ENCODE results near the gene CDK11A.
A peak's percentile ranks its signal among the peaks of the same experiment; 100 is the strongest.
"Not testable (repeated sequence)": the region's sequence is repeated elsewhere in the genome, so short reads cannot be mapped to it uniquely, and the experiment has no call there.

Gene CDK11A

DNA sequence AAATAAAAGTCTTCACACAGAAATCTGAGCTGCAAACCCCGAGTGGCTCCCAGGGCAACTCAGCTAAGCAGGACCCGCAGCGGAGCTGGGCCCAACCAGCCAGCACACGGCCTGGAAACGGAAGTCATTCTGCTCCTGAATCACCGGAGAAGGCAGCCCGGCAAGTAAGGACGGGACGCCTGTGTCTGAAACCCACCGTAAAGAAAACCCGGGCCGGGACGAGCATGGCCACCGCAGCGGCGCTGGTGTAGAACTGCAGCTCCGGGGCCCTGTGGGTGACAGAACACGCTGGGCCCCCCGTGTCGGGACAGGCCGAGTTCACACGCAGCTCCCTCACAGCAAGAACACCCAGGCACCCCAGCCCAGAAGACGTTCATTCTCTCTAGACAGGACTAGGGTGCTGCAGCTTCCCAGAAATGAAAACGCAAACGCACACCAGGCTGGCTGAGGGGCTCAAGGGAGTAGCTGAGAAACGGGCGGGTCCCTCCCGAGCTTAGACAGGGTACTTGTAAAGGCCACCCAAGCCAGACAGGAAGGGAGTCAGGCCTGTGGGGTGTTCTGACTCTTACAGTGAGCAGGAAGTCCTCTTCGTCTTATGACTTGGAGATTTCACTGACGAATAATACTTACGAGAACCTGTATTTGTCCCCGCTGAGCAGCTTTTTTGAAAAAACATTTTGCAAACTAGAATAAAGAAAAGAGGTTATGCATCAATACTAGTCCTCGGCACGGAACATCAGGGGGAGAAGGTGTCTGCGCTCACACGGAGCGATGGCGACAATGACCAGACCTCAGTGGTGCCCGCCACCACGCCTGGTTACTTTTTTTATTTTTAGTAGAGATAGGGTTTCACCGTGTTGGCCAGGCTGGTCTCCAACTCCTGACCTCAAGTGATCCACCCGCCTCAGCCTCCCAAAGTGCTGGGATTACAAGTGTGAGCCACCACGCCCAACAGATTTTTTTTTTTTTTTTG, 54.4 kb downstream of the CDK11A start:
- Histone ChIP-seq H3K4me3 (ENCODE audit: low read length) (no peak overlapping the region), H3K4me1 (ENCODE audit: control insufficient read depth, insufficient read depth, low read length) (no peaks in the 10 kb centered on the region), H3K9me3 (ENCODE audit: control insufficient read depth, insufficient read depth, low read length) (no peaks in the 10 kb centered on the region), H3K27me3 (ENCODE audit: control insufficient read depth, insufficient read depth, low read length) (no peaks in the 10 kb centered on the region), H3K36me3 (ENCODE audit: control insufficient read depth, insufficient read depth, low read length) (peaks cover 25% of the 10 kb centered on the region), H3K27ac (ENCODE audit: low read length) (no peak overlapping the region)
- DNase-seq (ENCODE audit: low read depth, low spot score), result no peak
- WGBS (ENCODE audit: insufficient coverage, insufficient read length), result no CpG with 5 or more reads among the region's 43 CpGs

- WGBS (ENCODE audit: insufficient coverage, insufficient read length), result no CpG with 5 or more reads among the region's 15 CpGs
- Histone ChIP-seq H3K36me3 (ENCODE audit: control insufficient read depth, insufficient read depth, low read length) (peaks cover 18% of the 10 kb centered on the region), H3K4me1 (ENCODE audit: control insufficient read depth, insufficient read depth, low read length) (no peaks in the 10 kb centered on the region)
Observed at GRCh38 chr1:1666526-1666925, 57.6 kb downstream of the CDK11A start.

GRCh38 chr1:1665815-1666251, 58.3 kb downstream of the CDK11A start:
- Histone ChIP-seq H3K4me3 (ENCODE audit: low read length) (no peak overlapping the region), H3K36me3 (ENCODE audit: control insufficient read depth, insufficient read depth, low read length) (peaks cover 18% of the 10 kb centered on the region), H3K27me3 (ENCODE audit: control insufficient read depth, insufficient read depth, low read length) (no peaks in the 10 kb centered on the region), H3K4me1 (ENCODE audit: control insufficient read depth, insufficient read depth, low read length) (no peaks in the 10 kb centered on the region), H3K27ac (ENCODE audit: low read length) (no peak overlapping the region), H3K9me3 (ENCODE audit: control insufficient read depth, insufficient read depth, low read length) (no peaks in the 10 kb centered on the region)
- DNase-seq (ENCODE audit: low read depth, low spot score), result no peak
- no CpG with 5 or more reads among the region's 25 CpGs for WGBS (ENCODE audit: insufficient coverage, insufficient read length)

More at GRCh38 chr1:1666526-1666925, 57.6 kb downstream of the CDK11A start:
- Histone ChIP-seq H3K27ac (ENCODE audit: low read length) (no peak overlapping the region), H3K4me3 (ENCODE audit: low read length) (no peak overlapping the region), H3K27me3 (ENCODE audit: control insufficient read depth, insufficient read depth, low read length) (no peaks in the 10 kb centered on the region), H3K9me3 (ENCODE audit: control insufficient read depth, insufficient read depth, low read length) (no peaks in the 10 kb centered on the region)
- no peak for DNase-seq (ENCODE audit: low read depth, low spot score)

GRCh38 chr1:1664941-1665814, 59.0 kb downstream of the CDK11A start:
- Histone ChIP-seq H3K36me3 (ENCODE audit: control insufficient read depth, insufficient read depth, low read length) (peaks cover 18% of the 10 kb centered on the region), H3K27ac (ENCODE audit: low read length) (no peak overlapping the region), H3K9me3 (ENCODE audit: control insufficient read depth, insufficient read depth, low read length) (no peaks in the 10 kb centered on the region), H3K4me3 (ENCODE audit: low read length) (no peak overlapping the region), H3K27me3 (ENCODE audit: control insufficient read depth, insufficient read depth, low read length) (no peaks in the 10 kb centered on the region), H3K4me1 (ENCODE audit: control insufficient read depth, insufficient read depth, low read length) (no peaks in the 10 kb centered on the region)
- no peak for DNase-seq (ENCODE audit: low read depth, low spot score)
- WGBS (ENCODE audit: insufficient coverage, insufficient read length), result no CpG with 5 or more reads among the region's 27 CpGs

- H3K9me3 ChIP-seq (ENCODE audit: control insufficient read depth, insufficient read depth, low read length); H3K4me3 ChIP-seq (ENCODE audit: low read length); DNase-seq (ENCODE audit: low read depth, low spot score); H3K27ac ChIP-seq (ENCODE audit: low read length); H3K27me3 ChIP-seq (ENCODE audit: control insufficient read depth, insufficient read depth, low read length); H3K4me1 ChIP-seq (ENCODE audit: control insufficient read depth, insufficient read depth, low read length): not testable (repeated sequence)
- peaks cover 10% of the 10 kb centered on the region for H3K36me3 ChIP-seq (ENCODE audit: control insufficient read depth, insufficient read depth, low read length)
- WGBS (ENCODE audit: insufficient coverage, insufficient read length), result no CpG with 5 or more reads among the region's 11 CpGs
Observed at GRCh38 chr1:1664318-1664717, 59.8 kb downstream of the CDK11A start.

DNA sequence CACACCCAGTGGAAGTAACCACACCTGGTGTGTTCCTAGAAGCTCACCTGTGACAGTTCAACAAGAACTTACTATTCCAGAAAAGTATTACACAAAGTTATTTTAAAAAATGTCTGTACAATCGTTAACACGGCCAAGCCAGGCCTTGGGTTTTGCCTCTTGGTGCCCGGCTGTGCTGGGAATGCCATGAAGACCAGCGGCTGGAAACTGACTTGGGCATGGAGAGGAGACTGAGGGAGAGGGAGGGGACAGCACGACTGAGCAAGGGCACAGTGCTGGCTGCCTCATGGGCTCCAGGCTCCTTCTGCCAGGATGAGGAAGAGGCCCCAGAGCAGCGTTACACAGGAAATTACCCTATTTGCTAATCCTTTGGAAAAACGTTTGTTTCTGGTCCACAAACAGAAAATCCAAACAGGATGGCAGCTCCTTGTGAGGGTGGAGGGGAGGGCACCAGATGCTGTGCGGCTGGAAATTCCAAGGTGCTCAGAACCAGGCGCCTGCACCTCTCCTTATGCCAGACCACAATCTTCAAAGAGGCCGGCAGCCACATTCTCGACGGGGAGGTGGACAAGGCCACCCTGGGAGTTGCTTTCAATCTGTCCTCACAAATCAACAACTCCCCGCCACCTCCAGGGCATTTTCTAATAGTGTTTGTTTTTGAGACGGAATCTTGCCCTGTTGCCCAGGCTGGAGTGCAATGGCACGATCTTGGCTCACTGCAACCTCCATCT, 61.2 kb downstream of the CDK11A start:
- not testable (repeated sequence) for H3K9me3 ChIP-seq (ENCODE audit: control insufficient read depth, insufficient read depth, low read length); H3K4me3 ChIP-seq (ENCODE audit: low read length); DNase-seq (ENCODE audit: low read depth, low spot score); H3K27ac ChIP-seq (ENCODE audit: low read length); H3K4me1 ChIP-seq (ENCODE audit: control insufficient read depth, insufficient read depth, low read length); H3K27me3 ChIP-seq (ENCODE audit: control insufficient read depth, insufficient read depth, low read length)
- H3K36me3 ChIP-seq (ENCODE audit: control insufficient read depth, insufficient read depth, low read length), result peaks cover 10% of the 10 kb centered on the region
- no CpG with 5 or more reads among the region's 15 CpGs for WGBS (ENCODE audit: insufficient coverage, insufficient read length)

GRCh38 chr1:1662392-1662791, 61.8 kb downstream of the CDK11A start:
- H3K27ac ChIP-seq (ENCODE audit: low read length); DNase-seq (ENCODE audit: low read depth, low spot score); H3K9me3 ChIP-seq (ENCODE audit: control insufficient read depth, insufficient read depth, low read length); H3K4me3 ChIP-seq (ENCODE audit: low read length); H3K27me3 ChIP-seq (ENCODE audit: control insufficient read depth, insufficient read depth, low read length); H3K4me1 ChIP-seq (ENCODE audit: control insufficient read depth, insufficient read depth, low read length): not testable (repeated sequence)
- no CpG with 5 or more reads among the region's 9 CpGs for WGBS (ENCODE audit: insufficient coverage, insufficient read length)
- peaks cover 10% of the 10 kb centered on the region for H3K36me3 ChIP-seq (ENCODE audit: control insufficient read depth, insufficient read depth, low read length)

GRCh38 chr1:1658583-1659549, 65.3 kb downstream of the CDK11A start, which contains the start of gene CDK11B:
CDK11B (minus strand) TSS chr1:1659004; CDS start chr1:1657485, 1,519 bp downstream.
- H3K27ac ChIP-seq (ENCODE audit: low read length); H3K9me3 ChIP-seq (ENCODE audit: control insufficient read depth, insufficient read depth, low read length); H3K27me3 ChIP-seq (ENCODE audit: control insufficient read depth, insufficient read depth, low read length); H3K36me3 ChIP-seq (ENCODE audit: control insufficient read depth, insufficient read depth, low read length); H3K4me1 ChIP-seq (ENCODE audit: control insufficient read depth, insufficient read depth, low read length): not testable (repeated sequence)
- peak within 1 kb of the TSS; percentile 100; the same call in 1 of the 2 replicates for H3K4me3 ChIP-seq (ENCODE audit: low read length)
- no CpG with 5 or more reads among the region's 96 CpGs for WGBS (ENCODE audit: insufficient coverage, insufficient read length)
- peak; percentile 76 for DNase-seq (ENCODE audit: low read depth, low spot score)
